CMK (cell line): ENCODE measurements around the gene SEMA6C.
"Not testable (repeated sequence)": the region's sequence is repeated elsewhere in the genome, so short reads cannot be mapped to it uniquely, and the experiment has no call there.

ENCODE experiments used
- DNase-seq: peaks from one replicate; pipeline ENCODE4 v3.0.0-alpha.2; 2010; ENCODE audit warnings: low read depth

SEMA6C gene

DNA sequence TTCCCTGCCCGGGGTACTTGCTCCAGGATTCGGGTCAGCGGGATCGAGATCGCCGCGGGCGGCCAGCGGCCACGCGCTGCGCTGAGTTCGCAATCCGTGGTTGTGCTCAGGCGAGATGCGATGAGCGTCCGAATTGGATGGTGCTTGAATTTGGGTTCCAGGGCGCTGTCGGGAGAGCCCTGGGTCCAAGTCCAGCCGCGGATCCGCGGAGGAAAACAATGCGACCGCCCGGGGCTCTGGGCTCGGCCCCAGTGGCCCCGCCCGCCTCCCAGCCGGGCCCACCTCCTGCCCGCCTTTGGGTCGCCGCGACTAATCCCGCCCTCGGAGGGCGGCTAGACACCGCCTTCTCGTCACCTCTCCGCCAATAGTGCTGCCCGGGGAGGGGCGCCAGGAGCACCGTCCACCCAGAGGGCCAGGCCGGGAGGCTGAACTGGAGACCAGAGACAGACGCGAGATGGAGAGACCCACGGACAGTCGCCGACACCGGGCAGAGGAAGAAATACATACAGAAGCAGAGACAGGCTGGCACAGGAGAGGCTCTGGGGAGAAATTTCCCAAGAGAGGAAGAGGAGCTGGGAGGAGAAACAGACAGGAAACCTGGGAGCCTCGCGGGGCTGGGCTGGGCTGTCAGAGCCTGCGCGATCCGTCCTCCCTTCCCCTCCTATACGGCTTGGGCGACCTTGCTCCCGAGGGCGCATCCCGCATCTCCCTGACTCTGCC, at the start of gene SEMA6C:
TSS of gene SEMA6C (minus strand) at position 220 of the 720 bp plus-strand sequence. CDS start 4,010 bp downstream, outside the sequence.
- DNase-seq = peak; percentile 59

GRCh38 chr1:151194894-151195594, 48.6 kb upstream of the SEMA6C start:
- DNase-seq = not testable (repeated sequence)

DNA sequence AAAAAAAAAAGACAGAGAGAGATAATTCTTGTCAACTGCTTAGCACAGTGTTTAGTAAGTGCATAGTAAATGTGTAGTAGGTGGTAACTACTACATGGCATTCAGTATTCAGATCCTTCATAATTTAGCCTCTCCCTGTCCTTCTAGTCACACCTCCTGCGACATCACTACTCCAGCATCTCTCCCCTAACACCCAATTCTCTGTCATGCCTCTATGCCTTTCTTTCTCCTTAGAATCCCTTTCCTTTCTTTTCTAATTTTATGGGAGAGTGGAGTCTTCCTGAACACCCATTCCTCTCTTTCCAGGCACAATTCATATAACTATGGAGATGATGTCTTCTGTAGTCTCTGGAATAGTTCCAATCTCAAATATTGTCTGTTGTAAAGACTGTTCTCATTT, 47.4 kb upstream of the SEMA6C start:
- no peak for DNase-seq

DNA sequence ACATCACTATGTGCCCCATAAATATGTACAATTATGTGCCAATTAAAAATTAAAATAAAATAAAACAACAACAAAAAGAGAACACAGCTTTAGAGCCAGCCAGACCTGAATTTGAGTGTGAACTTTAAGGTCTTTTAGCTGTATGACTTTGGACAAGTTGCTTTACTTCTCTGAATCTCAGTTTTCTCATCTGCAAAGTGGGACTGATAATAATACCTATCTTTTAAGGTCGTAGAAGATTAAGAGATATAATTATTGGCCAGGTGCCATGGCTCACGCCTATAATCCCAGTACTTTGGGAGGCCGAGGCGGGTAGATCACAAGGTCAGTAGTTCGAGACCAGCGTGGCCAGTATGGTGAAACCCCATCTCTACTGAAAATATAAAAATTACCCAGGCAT, 46.9 kb upstream of the SEMA6C start:
- DNase-seq = no peak

DNA sequence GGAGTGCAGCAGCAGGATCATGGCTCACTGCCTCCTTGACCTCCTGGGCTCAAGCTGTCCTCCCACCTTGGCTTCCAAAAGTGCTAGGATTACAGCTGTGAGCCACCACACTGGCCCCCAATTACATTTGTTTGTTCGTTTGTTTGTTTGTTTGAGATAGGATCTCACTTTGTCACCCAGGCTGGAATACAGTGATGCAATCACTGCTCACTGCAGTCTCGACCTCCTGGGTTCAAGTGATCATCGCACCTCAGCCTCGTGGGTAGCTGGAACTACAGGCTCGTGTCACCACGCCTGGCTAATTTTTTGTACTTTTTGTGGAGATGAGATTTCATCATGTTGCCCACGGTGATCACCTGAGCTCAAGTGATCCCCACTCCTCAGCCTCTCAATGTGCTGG, 45.6 kb upstream of the SEMA6C start:
- DNase-seq = no peak

DNA sequence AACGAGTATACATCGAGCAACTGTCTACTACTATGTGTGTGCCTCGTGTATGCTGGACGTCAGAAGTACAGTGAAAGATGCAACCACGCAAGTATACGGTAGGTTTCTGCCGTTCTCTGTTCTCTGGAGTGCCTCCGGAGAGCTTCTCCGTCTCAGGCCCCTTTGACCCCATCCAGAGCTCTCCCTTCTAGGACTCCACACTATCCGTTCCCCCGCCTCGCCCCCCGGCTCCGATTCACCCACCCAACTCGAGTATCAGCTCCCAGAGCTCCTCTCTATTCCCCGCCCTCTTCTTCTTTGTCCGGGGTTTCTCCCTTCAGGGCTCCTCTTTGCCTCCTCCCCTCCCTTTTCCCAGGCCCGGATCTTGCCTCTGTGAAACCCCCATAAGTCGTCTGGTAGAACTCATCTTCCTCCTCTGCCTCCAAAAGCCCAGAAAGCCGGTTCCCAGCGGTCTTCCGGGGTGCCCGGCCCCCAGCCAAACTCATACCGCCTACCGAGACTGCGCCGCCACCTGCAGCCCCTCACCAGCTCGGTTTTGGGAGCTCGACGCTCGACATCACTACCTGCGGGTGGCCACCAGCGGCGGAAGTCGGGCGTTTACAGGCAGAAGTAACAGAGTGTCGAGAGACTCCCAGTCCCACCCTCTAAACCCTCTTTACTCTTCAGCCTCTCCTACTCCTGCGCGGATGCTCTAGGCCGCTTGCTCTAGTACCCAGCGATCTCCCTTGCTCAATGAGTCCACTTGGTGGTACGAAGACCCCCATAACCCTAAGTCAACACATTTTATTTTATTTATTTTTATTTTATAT, 43.4 kb upstream of the SEMA6C start, which contains the start of gene VPS72:
TSS of gene VPS72 (minus strand) at position 561 of the 809 bp plus-strand sequence. CDS start at position 485, 76 bp downstream.
- peak; percentile 68 for DNase-seq

DNA sequence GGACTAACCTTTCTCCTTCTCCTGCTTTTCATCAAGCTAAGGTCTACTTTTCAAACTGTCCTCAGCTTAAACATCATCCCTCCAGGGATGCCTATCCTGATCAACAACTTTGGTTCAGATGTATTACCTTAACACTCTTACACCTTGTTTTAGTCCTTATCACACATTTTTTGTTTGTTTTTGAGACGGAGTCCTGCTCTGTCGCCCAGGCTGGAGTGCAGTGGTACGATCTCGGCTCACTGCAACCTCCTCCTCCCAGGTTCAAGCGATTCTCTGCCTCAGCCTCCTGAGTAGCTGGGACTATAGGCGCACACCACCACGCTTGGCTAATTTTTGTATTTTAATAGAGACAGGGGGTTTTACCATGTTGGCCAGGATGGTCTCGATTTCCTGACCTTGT, 42.2 kb upstream of the SEMA6C start:
- DNase-seq = not testable (repeated sequence)

DNA sequence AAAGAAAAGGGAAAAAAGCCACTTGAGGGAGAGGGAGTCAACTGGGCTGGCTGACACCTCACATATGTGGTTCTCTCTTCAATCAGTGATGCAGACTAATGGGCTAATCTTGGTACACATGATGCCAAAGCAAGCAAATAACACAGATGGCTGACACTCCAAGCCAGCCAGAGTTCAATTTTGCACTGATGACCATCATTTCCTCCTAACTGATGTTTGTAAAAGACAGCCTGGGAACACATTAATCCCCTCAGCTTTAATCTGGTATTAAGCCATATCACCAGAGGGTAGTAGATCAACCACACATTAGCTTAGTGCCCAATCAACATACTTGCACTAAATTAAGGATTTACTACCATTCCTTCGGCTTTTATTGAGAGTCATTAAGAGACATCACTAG, 40.8 kb upstream of the SEMA6C start:
- DNase-seq = no peak

- no peak for DNase-seq
Observed at GRCh38 chr1:151184211-151184610, 37.8 kb upstream of the SEMA6C start.

- DNase-seq = no peak
Observed at GRCh38 chr1:151176514-151177045, 30.1 kb upstream of the SEMA6C start.

DNA sequence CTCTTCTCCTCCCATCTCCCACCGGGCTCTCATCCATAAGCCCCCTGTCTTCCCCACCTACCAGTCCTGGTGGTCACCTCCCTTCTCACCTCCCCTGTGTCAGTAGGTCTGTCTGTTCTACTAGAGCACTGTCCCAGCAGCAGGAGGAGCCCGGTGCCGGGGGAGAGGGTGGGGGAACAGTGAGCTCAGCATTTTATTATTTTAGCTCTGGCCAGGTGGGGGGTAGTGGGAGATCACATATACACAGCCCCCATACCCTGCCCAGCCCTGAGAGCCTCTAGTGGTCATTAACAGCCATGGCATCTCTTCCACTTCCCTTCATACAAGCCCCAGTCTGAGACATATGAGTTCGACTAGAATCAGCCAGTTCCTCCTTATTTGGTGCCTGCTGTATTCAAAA, 29.4 kb upstream of the SEMA6C start, which contains the start of gene TMOD4:
TSS of gene TMOD4 (minus strand) at position 119 of the 400 bp plus-strand sequence. CDS start 1,106 bp downstream, outside the sequence.
- DNase-seq = no peak

GRCh38 chr1:151175041-151175741, 28.8 kb upstream of the SEMA6C start:
- DNase-seq = no peak

- no peak for DNase-seq
Observed at GRCh38 chr1:151171190-151171589, 24.8 kb upstream of the SEMA6C start.

GRCh38 chr1:151167116-151167515, 20.7 kb upstream of the SEMA6C start:
- DNase-seq = no peak

GRCh38 chr1:151166505-151166956, 20.1 kb upstream of the SEMA6C start:
- DNase-seq = peak; percentile 63

- peak; percentile 98 for DNase-seq
Observed at GRCh38 chr1:151165738-151166504, 19.5 kb upstream of the SEMA6C start, which contains the start of the genes LYSMD1 and SCNM1. Gene LYSMD1, minus strand, starts transcription at chr1:151165902. Its CDS starts 644 bp downstream, at chr1:151165258. Gene SCNM1, plus strand, starts transcription at chr1:151166144. Its CDS starts 9 bp downstream, at chr1:151166153.

GRCh38 chr1:151165281-151165737, 18.9 kb upstream of the SEMA6C start:
- DNase-seq = no peak

- DNase-seq = no peak
Observed at GRCh38 chr1:151164732-151165280, 18.4 kb upstream of the SEMA6C start.

DNA sequence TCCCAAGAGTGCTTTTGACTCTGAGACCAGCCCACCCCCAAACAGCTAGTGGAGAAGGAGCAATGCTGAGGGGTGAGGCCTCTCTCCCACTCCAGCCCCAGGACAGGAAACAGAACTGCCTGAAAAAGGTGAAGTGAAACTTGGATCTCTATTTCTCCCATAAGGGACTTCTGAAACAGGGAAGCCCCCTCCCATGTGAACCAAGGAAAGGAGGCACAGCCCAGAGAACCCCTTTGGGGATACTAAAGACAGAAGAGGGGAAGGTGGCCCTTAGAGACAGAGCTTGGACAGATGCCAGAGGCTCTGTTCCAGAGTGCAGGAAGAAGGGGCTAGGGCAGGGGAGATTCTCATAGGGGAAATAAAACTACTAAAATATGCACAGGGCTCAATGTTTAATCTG, 12.9 kb upstream of the SEMA6C start:
- no peak for DNase-seq

GRCh38 chr1:151158751-151159251, 12.4 kb upstream of the SEMA6C start:
- no peak for DNase-seq
